ENCODE measurements around the gene RTP5.
A peak's percentile ranks its signal among the peaks of the same experiment; 100 is the strongest.

The RTP5 gene

GRCh38 chr2:241858206-241859016, 11.1 kb upstream of the RTP5 start, which contains the start of gene PDCD1:
Gene PDCD1 (minus strand): TSS chr2:241858894. CDS start chr2:241858838, 56 bp downstream.
- DNase-seq: no peak

- no peak for DNase-seq
These were observed 10.5 kb upstream of the RTP5 start for GRCh38 chr2:241859017-241859435.

- peak; percentile 70 for DNase-seq
These were observed 9.9 kb upstream of the RTP5 start for GRCh38 chr2:241859436-241860183.

GRCh38 chr2:241860184-241861078, 9.1 kb upstream of the RTP5 start:
- DNase-seq: no peak

- DNase-seq: no peak
These were observed 8.3 kb upstream of the RTP5 start for GRCh38 chr2:241861264-241861663.

- no peak for DNase-seq
These were observed 7.4 kb upstream of the RTP5 start for GRCh38 chr2:241862093-241862492.

- DNase-seq: no peak
These were observed 6.6 kb upstream of the RTP5 start for GRCh38 chr2:241862775-241863535.

GRCh38 chr2:241863536-241863954, 6.0 kb upstream of the RTP5 start:
- peak; percentile 80 for DNase-seq

GRCh38 chr2:241864168-241864849, 5.2 kb upstream of the RTP5 start:
- no peak for DNase-seq

GRCh38 chr2:241864850-241865213, 4.7 kb upstream of the RTP5 start:
- no peak for DNase-seq

GRCh38 chr2:241865416-241865956, 4.0 kb upstream of the RTP5 start:
- no peak for DNase-seq

- DNase-seq: peak; percentile 63
These were observed 3.4 kb upstream of the RTP5 start for GRCh38 chr2:241865957-241866789.

GRCh38 chr2:241866790-241867645, 2.5 kb upstream of the RTP5 start:
- DNase-seq: no peak

GRCh38 chr2:241867776-241868420, 1.6 kb upstream of the RTP5 start:
- no peak for DNase-seq

- DNase-seq: no peak
These were observed 858 bp upstream of the RTP5 start for GRCh38 chr2:241868661-241869081.

- DNase-seq: no peak
These were observed 582 bp downstream of the RTP5 start for GRCh38 chr2:241870081-241870541.

GRCh38 chr2:241870611-241871537, 1.3 kb downstream of the RTP5 start:
- DNase-seq: no peak

Data from right hindlimb (tissue), 1 donor.